A549 (cell line): ENCODE data around the gene PDE4D. TPM values are rescaled to one million over a fixed set of nuclear protein-coding genes. Genes with fewer than 3 reads are reported as not detected.

Experiments used
- ATAC-seq, 2 experiments: fragments of 200-7000 bp in 1 of 2; fragments of >200 bp in 1 of 2; cut with Nextera tagmentation in 1 of 2; cut with Tn5 transposase in 1 of 2; 3 replicates each; pipeline versions ENCODE4 v1.8.0 to v1.9.1; 2018 to 2020; ENCODE audit warnings: mild to moderate bottlenecking in 1 of 2, moderate library complexity in 1 of 2
- CTCF ChIA-PET: fragments of 300-600 bp; sonication (Branson Sonifier 250); formaldehyde crosslinking; extraction: SDS; loops from one replicate; lab custom pipeline; 2021; ENCODE audit warnings: antibody characterized with exemption, inconsistent platforms; lab: Yijun Ruan, JAX
- POLR2A ChIA-PET: fragments of 350-600 bp; formaldehyde crosslinking; extraction: SDS; loops from one replicate; lab custom pipeline; 2021; ENCODE audit warnings: antibody characterized with exemption, inconsistent platforms; lab: Yijun Ruan, JAX
- DNase-seq, 2 experiments: peaks; one replicate each; pipeline versions ENCODE4 v3.0.0 to v3.0.0-alpha.2; 2011 to 2016; ENCODE audit warnings: low read depth in 1 of 2, low spot score in 1 of 2
- FAIRE-seq: peaks from 2 replicates; lab custom pipeline; 2011; peaks lifted over from hg19 to GRCh38; lab: Jason Lieb, UNC
- H3K27ac ChIP-seq, 2 experiments: fragments of >200 bp; sonication (Bioruptor Twin); formaldehyde crosslinking; 3 replicates each; pipeline ENCODE4 v1.5.1; 2016 to 2017
- H3K4me1 ChIP-seq: fragments of >200 bp; sonication (Bioruptor Twin); formaldehyde crosslinking; 3 replicates; pipeline ENCODE4 v1.6.1; 2016
- H3K4me2 ChIP-seq: fragments of >200 bp; sonication (Bioruptor Twin); formaldehyde crosslinking; 3 replicates; pipeline ENCODE4 v1.6.1; 2016
- H3K4me3 ChIP-seq: fragments of >200 bp; sonication (Bioruptor Twin); formaldehyde crosslinking; 3 replicates; pipeline ENCODE4 v1.5.1; 2016
- H3K9me3 ChIP-seq: fragments of >200 bp; sonication (Bioruptor Twin); formaldehyde crosslinking; 3 replicates; pipeline ENCODE4 v1.6.1; 2016
- BHLHE40 ChIP-seq: IDR thresholded peaks from 2 replicates; pipeline ENCODE4 v1.6.1; 2012; ENCODE audit warnings: low read depth, low read length, inconsistent platforms
- CBX2 ChIP-seq: fragments of 200-600 bp; sonication (generic); IDR thresholded peaks from 2 replicates; pipeline ENCODE4 v1.6.1; 2016; ENCODE audit warnings: low read depth, mild to moderate bottlenecking, borderline replicate concordance
- CBX8 ChIP-seq: fragments of 200-600 bp; sonication (generic); IDR thresholded peaks from 2 replicates; pipeline ENCODE4 v1.6.1; 2016
- CEBPB ChIP-seq, 2 experiments: fragments of >200 bp in 1 of 2; sonication (Bioruptor Twin) in 1 of 2; formaldehyde crosslinking in 1 of 2; IDR thresholded peaks; 2 replicates each; pipeline ENCODE4 v1.6.1; 2012 to 2016
- CHD4 ChIP-seq: fragments of 200-600 bp; sonication (generic); IDR thresholded peaks from 2 replicates; pipeline ENCODE4 v1.6.1; 2016; ENCODE audit warnings: antibody characterized with exemption, mild to moderate bottlenecking, borderline replicate concordance
- EHMT2 ChIP-seq: fragments of 200-600 bp; sonication (generic); IDR thresholded peaks from 2 replicates; pipeline ENCODE4 v1.6.1; 2016; ENCODE audit warnings: antibody characterized with exemption, low read depth, mild to moderate bottlenecking, moderate library complexity
- ELK1 ChIP-seq: fragments of 150-350 bp; IDR thresholded peaks from 2 replicates; pipeline ENCODE4 v1.6.1; 2014; ENCODE audit warnings: low read depth, mild to moderate bottlenecking, low read length
- EP300 ChIP-seq, 2 experiments: fragments of >200 bp; sonication (Bioruptor Twin); formaldehyde crosslinking; IDR thresholded peaks; 2 replicates in 1 of 2; 3 replicates in 1 of 2; pipeline ENCODE4 v1.6.1; 2016 to 2017
- ESRRA ChIP-seq: fragments of 150-350 bp; IDR thresholded peaks from 2 replicates; pipeline ENCODE4 v1.6.1; 2014; ENCODE audit warnings: mild to moderate bottlenecking, low read length, borderline replicate concordance
- FOSB ChIP-seq: fragments of 250-450 bp; sonication (Bioruptor Pico); IDR thresholded peaks from 2 replicates; pipeline ENCODE4 v1.5.0; 2020; ENCODE audit warnings: mild to moderate bottlenecking, moderate library complexity
- FOSL2 ChIP-seq, 2 experiments: fragments of 450-650 bp in 1 of 2; fragments of >200 bp in 1 of 2; sonication (Bioruptor Twin) in 1 of 2; formaldehyde crosslinking; IDR thresholded peaks; 2 replicates each; pipeline versions ENCODE4 v1.5.0 to v1.6.1; 2016 to 2020; ENCODE audit warnings: mild to moderate bottlenecking in 1 of 2, moderate library complexity in 1 of 2
- FOXS1 ChIP-seq: fragments of 250-450 bp; sonication (Bioruptor Pico); IDR thresholded peaks from 2 replicates; pipeline ENCODE4 v1.5.0; 2020; ENCODE audit warnings: mild to moderate bottlenecking, moderate library complexity
- GATA3 ChIP-seq: IDR thresholded peaks from 2 replicates; pipeline ENCODE4 v1.6.1; 2012; ENCODE audit warnings: borderline replicate concordance
- HMGXB4 ChIP-seq: fragments of 250-450 bp; sonication (Bioruptor Pico); IDR thresholded peaks from 2 replicates; pipeline ENCODE4 v1.5.0; 2021; ENCODE audit warnings: mild to moderate bottlenecking, moderate library complexity, borderline replicate concordance
- HOXA7 ChIP-seq: fragments of 250-450 bp; sonication (Bioruptor Pico); IDR thresholded peaks from 2 replicates; pipeline ENCODE4 v1.5.0; 2020; ENCODE audit warnings: mild to moderate bottlenecking, moderate library complexity
- HOXB5 ChIP-seq: fragments of 250-450 bp; sonication (Bioruptor Pico); IDR thresholded peaks from 2 replicates; pipeline ENCODE4 v1.5.0; 2020; ENCODE audit warnings: mild to moderate bottlenecking, moderate library complexity
- JUNB ChIP-seq: fragments of >200 bp; sonication (Bioruptor Twin); formaldehyde crosslinking; IDR thresholded peaks from 2 replicates; pipeline ENCODE4 v1.6.1; 2016
- KDM5A ChIP-seq: fragments of 200-600 bp; sonication (generic); IDR thresholded peaks from 2 replicates; pipeline ENCODE4 v1.6.1; 2016; ENCODE audit warnings: antibody characterized with exemption, mild to moderate bottlenecking
- MAFK ChIP-seq: fragments of 450-650 bp; IDR thresholded peaks from 2 replicates; pipeline ENCODE4 v1.6.1; 2014; ENCODE audit not compliant: partially characterized antibody
- NFE2L2 ChIP-seq: fragments of 150-350 bp; conservative IDR thresholded peaks from 2 replicates; pipeline ENCODE4 v1.6.1; 2014; ENCODE audit warnings: low read length
- NPAS2 ChIP-seq: fragments of 250-450 bp; sonication (Bioruptor Pico); IDR thresholded peaks from 2 replicates; pipeline ENCODE4 v1.8.0; 2022; ENCODE audit warnings: mild to moderate bottlenecking, moderate library complexity, borderline replicate concordance
- POLR2A ChIP-seq: IDR thresholded peaks from 2 replicates; pipeline ENCODE4 v1.6.1; 2012; ENCODE audit warnings: mild to moderate bottlenecking, low read length
- RAD21 ChIP-seq, 2 experiments: fragments of >200 bp in 1 of 2; sonication (Bioruptor Twin) in 1 of 2; formaldehyde crosslinking in 1 of 2; IDR thresholded peaks in 1 of 2; conservative IDR thresholded peaks in 1 of 2; 2 replicates in 1 of 2; 3 replicates in 1 of 2; pipeline ENCODE4 v1.6.1; 2012 to 2018; ENCODE audit warnings: inconsistent platforms in 1 of 2
- RARB ChIP-seq: fragments of 250-450 bp; sonication (Bioruptor Pico); IDR thresholded peaks from 2 replicates; pipeline ENCODE4 v1.8.0; 2021; ENCODE audit warnings: mild to moderate bottlenecking, moderate library complexity
- RNF2 ChIP-seq: fragments of 200-600 bp; sonication (generic); IDR thresholded peaks from 2 replicates; pipeline ENCODE4 v1.6.1; 2016; ENCODE audit warnings: low read depth, mild to moderate bottlenecking, antibody characterized with exemption, moderate library complexity, borderline replicate concordance
- SREBF2 ChIP-seq: fragments of 450-650 bp; IDR thresholded peaks from 2 replicates; pipeline ENCODE4 v1.6.1; 2014; ENCODE audit warnings: mild to moderate bottlenecking, moderate library complexity
- TFCP2L1 ChIP-seq: fragments of 250-450 bp; sonication (Bioruptor Pico); IDR thresholded peaks from 2 replicates; pipeline ENCODE4 v1.5.0; 2021; ENCODE audit warnings: mild to moderate bottlenecking
- ZNF302 ChIP-seq: fragments of 250-450 bp; sonication (Bioruptor Pico); IDR thresholded peaks from 2 replicates; pipeline ENCODE4 v1.9.0; 2021; ENCODE audit warnings: inconsistent platforms, mild to moderate bottlenecking, moderate library complexity
- ZSCAN20 ChIP-seq: fragments of 250-450 bp; sonication (Bioruptor Pico); IDR thresholded peaks from 2 replicates; pipeline ENCODE4 v1.8.0; 2022; ENCODE audit warnings: mild to moderate bottlenecking, moderate library complexity
- WGBS: methylation state at CpG from one replicate; pipeline ENCODE4 v1.1.6; 2017; ENCODE audit errors: missing lambda C conversion rate; 5-methylcytosine and 5-hydroxymethylcytosine counted together
- polyA plus RNA-seq, 4 experiments: library from polyadenylated mRNA; depleted of rRNA in 3 of 4; stranded (reverse); fragments of >200 nt; fragmentation: RNase III in 1 of 4; extraction: RNeasy Plus Mini Kit Qiagen cat#74134 plus additional on column Dnase treatment in 1 of 4; gene quantifications; 2 replicates in 3 of 4; 3 replicates in 1 of 4; pipeline ENCODE4 v1.2.3, GENCODE V29; 2011 to 2017
- TF ChIP-seq, protein P1 (sequence below): fragments of >200 bp; sonication (Bioruptor Twin); formaldehyde crosslinking; IDR thresholded peaks from 3 replicates; pipeline ENCODE4 v1.6.1; 2016
- TF ChIP-seq, protein P2 (sequence below): fragments of 450-650 bp; IDR thresholded peaks from 2 replicates; pipeline ENCODE4 v1.6.1; 2014; ENCODE audit warnings: antibody characterized with exemption

The PDE4D gene
- polyA plus RNA-seq, 2 of the 4 experiments (the other 2 are of a cell fraction), result 74.0 to 213 TPM

DNA sequence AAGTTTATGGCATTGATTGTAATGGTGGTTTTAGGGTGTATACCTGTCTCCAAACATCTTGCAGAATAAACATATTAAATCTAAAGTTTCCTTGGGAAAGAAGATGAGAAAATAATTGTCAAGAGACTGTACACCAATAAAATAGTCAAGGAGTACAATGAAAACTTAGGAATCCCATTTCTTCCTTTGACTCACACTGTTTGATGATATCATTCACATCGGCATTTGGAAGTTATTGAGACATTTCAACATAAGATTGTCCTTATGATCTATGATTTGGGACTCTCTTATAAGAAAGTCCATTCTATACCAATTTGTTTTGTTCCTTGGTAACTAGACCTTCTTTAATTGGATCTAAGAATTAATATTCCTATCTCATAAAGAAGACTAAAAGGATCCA is 828.0 kb downstream of the PDE4D start (continued):
- peak; percentile 62 for TF ChIP-seq FOSL2 (IDR thresholded peaks at IDR 0.05)
- TF ChIP-seq FOSL2 (CRISPR knock-in tag; IDR thresholded peaks at IDR 0.05), result peak; percentile 67
- TF ChIP-seq, protein P1, sequence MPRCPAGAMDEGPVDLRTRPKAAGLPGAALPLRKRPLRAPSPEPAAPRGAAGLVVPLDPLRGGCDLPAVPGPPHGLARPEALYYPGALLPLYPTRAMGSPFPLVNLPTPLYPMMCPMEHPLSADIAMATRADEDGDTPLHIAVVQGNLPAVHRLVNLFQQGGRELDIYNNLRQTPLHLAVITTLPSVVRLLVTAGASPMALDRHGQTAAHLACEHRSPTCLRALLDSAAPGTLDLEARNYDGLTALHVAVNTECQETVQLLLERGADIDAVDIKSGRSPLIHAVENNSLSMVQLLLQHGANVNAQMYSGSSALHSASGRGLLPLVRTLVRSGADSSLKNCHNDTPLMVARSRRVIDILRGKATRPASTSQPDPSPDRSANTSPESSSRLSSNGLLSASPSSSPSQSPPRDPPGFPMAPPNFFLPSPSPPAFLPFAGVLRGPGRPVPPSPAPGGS, result 0 out of 3 replicates have a peak, but pooled peaks have one; percentile 14
- no peak for TF ChIP-seq ESRRA
- no peak for TF ChIP-seq TFCP2L1 (CRISPR knock-in tag)
- TF ChIP-seq RNF2, result no peak
- TF ChIP-seq POLR2A, result no peak

GRCh38 chr5:59064293-59064692 is 829.2 kb downstream of the PDE4D start:
- TF ChIP-seq EHMT2, result no peak
- 0 out of 2 replicates have a peak, but pooled peaks have one; percentile 1 for TF ChIP-seq FOSB (CRISPR knock-in tag)
- TF ChIP-seq, all 56 proteins: peak for 1
- H3K4me1 ChIP-seq, result peaks cover 100% of the 10 kb centered on the region
- H3K9me3 ChIP-seq, result no peaks in the 10 kb centered on the region
- 55% methylated on average over 2 of the region's 2 CpGs for WGBS
- no peak for ATAC-seq
- peak overlapping the region; percentile 65 for H3K4me2 ChIP-seq
- CTCF ChIA-PET, result no interaction called here
- no peak for FAIRE-seq
- DNase-seq, result no peak
- H3K4me3 ChIP-seq, result no peak overlapping the region
- POLR2A ChIA-PET, result interaction anchor here (1.7 kb wide), 1 partner anchor 63 kb away, joined by 9 read pairs; no protein-coding TSS in a partner anchor
- H3K27ac ChIP-seq, result peak overlapping the region; percentile 95 to 98

- WGBS, result 1% methylated on average over 3 of the region's 3 CpGs
- TF ChIP-seq RNF2 (no peak), FOXS1 (CRISPR knock-in tag) (peak; percentile 50), NPAS2 (no peak), JUNB (peak; percentile 91), CBX8 (no peak), EHMT2 (no peak), KDM5A (no peak), EP300 (IDR thresholded peaks at IDR 0.05) (peak; percentile 96 to 99), CBX2 (no peak), GATA3 (peak; percentile 97), ELK1 (no peak), CHD4 (no peak), BHLHE40 (no peak), CEBPB (IDR thresholded peaks at IDR 0.05) (peak; percentile 94 to 98), ESRRA (no peak; the same call in 1 of the 2 replicates), HOXB5 (CRISPR knock-in tag) (peak; percentile 94), ZNF302 (CRISPR knock-in tag) (peak; percentile 63), MAFK (peak; percentile 93), HOXA7 (CRISPR knock-in tag) (no peak; the same call in 1 of the 2 replicates), HMGXB4 (no peak), ZSCAN20 (CRISPR knock-in tag) (no peak), SREBF2 (no peak), RAD21 (conservative IDR thresholded peaks at IDR 0.05 in 1 of 2, IDR thresholded peaks at IDR 0.05 in 1 of 2) (no peak; a peak in 3 of 5 replicates), NFE2L2 (no peak), RARB (CRISPR knock-in tag) (peak; percentile 84)
- TF ChIP-seq, protein P2, sequence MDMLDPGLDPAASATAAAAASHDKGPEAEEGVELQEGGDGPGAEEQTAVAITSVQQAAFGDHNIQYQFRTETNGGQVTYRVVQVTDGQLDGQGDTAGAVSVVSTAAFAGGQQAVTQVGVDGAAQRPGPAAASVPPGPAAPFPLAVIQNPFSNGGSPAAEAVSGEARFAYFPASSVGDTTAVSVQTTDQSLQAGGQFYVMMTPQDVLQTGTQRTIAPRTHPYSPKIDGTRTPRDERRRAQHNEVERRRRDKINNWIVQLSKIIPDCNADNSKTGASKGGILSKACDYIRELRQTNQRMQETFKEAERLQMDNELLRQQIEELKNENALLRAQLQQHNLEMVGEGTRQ, result no peak
These were observed 830.4 kb downstream of the PDE4D start for GRCh38 chr5:59062986-59063683.

More at GRCh38 chr5:59062986-59063683, 830.4 kb downstream of the PDE4D start:
- Histone ChIP-seq H3K4me3 (no peak overlapping the region; the same call in 2 of the 3 replicates), H3K4me2 (peak overlapping the region; percentile 65), H3K4me1 (peaks cover 100% of the 10 kb centered on the region), H3K9me3 (no peaks in the 10 kb centered on the region), H3K27ac (peak overlapping the region; percentile 95 to 98)
- POLR2A ChIA-PET, result interaction anchor here (0.6 to 2.6 kb wide), 5 partner anchors 9 to 173 kb away, joined by 3 to 15 read pairs (median 4); no protein-coding TSS in a partner anchor
- DNase-seq, result peak; percentile 35 to 97
- CTCF ChIA-PET, result no interaction called here
- peak; percentile 100 for FAIRE-seq
- peak; percentile 45 to 69 for ATAC-seq
